ENCODE results near the gene ADGRA1.

ADGRA1 gene

GRCh38 chr10:133179651-133180050 is 91.9 kb downstream of the ADGRA1 start:
- no peak for DNase-seq (ENCODE audit: low read depth)

- DNase-seq (ENCODE audit: low read depth), result no peak
These were observed 92.7 kb downstream of the ADGRA1 start for GRCh38 chr10:133180192-133180964.

GRCh38 chr10:133180965-133181639 is 93.4 kb downstream of the ADGRA1 start:
- no peak for DNase-seq (ENCODE audit: low read depth)
